Measurements from ENCODE around the gene SNRPF.

SNRPF gene

GRCh38 chr12:95859344-95859816 lies 628 bp downstream of the SNRPF start:
- DNase-seq (ENCODE audit: low spot score) = peak; percentile 46

- DNase-seq (ENCODE audit: low spot score) = no peak
Measured at GRCh38 chr12:95859947-95860850, 1.4 kb downstream of the SNRPF start.

- no peak for DNase-seq (ENCODE audit: low spot score)
Measured at GRCh38 chr12:95862038-95862437, 3.3 kb downstream of the SNRPF start.

- DNase-seq (ENCODE audit: low spot score) = no peak
Measured at GRCh38 chr12:95863337-95863736, 4.6 kb downstream of the SNRPF start.

- no peak for DNase-seq (ENCODE audit: low spot score)
Measured at GRCh38 chr12:95870897-95871296, 12.1 kb downstream of the SNRPF start.

- peak; percentile 32 for DNase-seq (ENCODE audit: low spot score)
Measured at GRCh38 chr12:95874452-95874851, 15.7 kb downstream of the SNRPF start.

- DNase-seq (ENCODE audit: low spot score) = no peak
Measured at GRCh38 chr12:95877622-95878021, 18.9 kb downstream of the SNRPF start.

GRCh38 chr12:95880895-95881294 lies 22.1 kb downstream of the SNRPF start:
- DNase-seq (ENCODE audit: low spot score) = no peak

- DNase-seq (ENCODE audit: low spot score) = no peak
Measured at GRCh38 chr12:95881331-95881955, 22.7 kb downstream of the SNRPF start.

GRCh38 chr12:95882080-95882479 lies 23.3 kb downstream of the SNRPF start:
- DNase-seq (ENCODE audit: low spot score) = no peak

GRCh38 chr12:95882873-95883272 lies 24.1 kb downstream of the SNRPF start:
- DNase-seq (ENCODE audit: low spot score) = no peak

GRCh38 chr12:95884998-95885397 lies 26.2 kb downstream of the SNRPF start:
- DNase-seq (ENCODE audit: low spot score) = no peak

GRCh38 chr12:95887311-95887710 lies 28.6 kb downstream of the SNRPF start:
- DNase-seq (ENCODE audit: low spot score) = no peak

- DNase-seq (ENCODE audit: low spot score) = no peak
Measured at GRCh38 chr12:95890958-95891357, 32.2 kb downstream of the SNRPF start.

GRCh38 chr12:95896846-95897245 lies 38.1 kb downstream of the SNRPF start:
- DNase-seq (ENCODE audit: low spot score) = no peak

- no peak for DNase-seq (ENCODE audit: low spot score)
Measured at GRCh38 chr12:95898081-95898480, 39.3 kb downstream of the SNRPF start.

- no peak for DNase-seq (ENCODE audit: low spot score)
Measured at GRCh38 chr12:95908573-95908972, 49.8 kb downstream of the SNRPF start.

GRCh38 chr12:95909871-95910270 lies 51.1 kb downstream of the SNRPF start:
- DNase-seq (ENCODE audit: low spot score) = no peak
